A549 (cell line): ENCODE data around the gene SRCIN1.

Experiments used
- FOSL2 ChIP-seq, 2 experiments: fragments of 450-650 bp in 1 of 2; fragments of >200 bp in 1 of 2; sonication (Bioruptor Twin) in 1 of 2; formaldehyde crosslinking; IDR thresholded peaks; 2 replicates each; pipeline versions ENCODE4 v1.5.0 to v1.6.1; 2016 to 2020; ENCODE audit warnings: mild to moderate bottlenecking in 1 of 2, moderate library complexity in 1 of 2
- KDM1A ChIP-seq: fragments of 200-600 bp; sonication (generic); IDR thresholded peaks from 2 replicates; pipeline ENCODE4 v1.6.1; 2016; ENCODE audit warnings: low read depth, mild to moderate bottlenecking
- MAFK ChIP-seq: fragments of 450-650 bp; IDR thresholded peaks from 2 replicates; pipeline ENCODE4 v1.6.1; 2014; ENCODE audit not compliant: partially characterized antibody
- MYC ChIP-seq: IDR thresholded peaks from 2 replicates; pipeline ENCODE4 v1.6.1; 2012; ENCODE audit warnings: mild to moderate bottlenecking, inconsistent platforms, low read length, improper control_type of control experiment, borderline replicate concordance
- TP53 ChIP-seq: fragments of 250-450 bp; sonication (Bioruptor Pico); IDR thresholded peaks from 2 replicates; pipeline ENCODE4 v1.5.0; 2021; ENCODE audit warnings: mild to moderate bottlenecking, moderate library complexity
- TF ChIP-seq, protein P1 (sequence below): IDR thresholded peaks from 2 replicates; pipeline ENCODE4 v1.6.1; 2012; ENCODE audit warnings: low read depth, borderline replicate concordance
- TF ChIP-seq, protein P2 (sequence below): fragments of >200 bp; sonication (Bioruptor Twin); formaldehyde crosslinking; IDR thresholded peaks from 3 replicates; pipeline ENCODE4 v1.5.1; 2016

DNA sequence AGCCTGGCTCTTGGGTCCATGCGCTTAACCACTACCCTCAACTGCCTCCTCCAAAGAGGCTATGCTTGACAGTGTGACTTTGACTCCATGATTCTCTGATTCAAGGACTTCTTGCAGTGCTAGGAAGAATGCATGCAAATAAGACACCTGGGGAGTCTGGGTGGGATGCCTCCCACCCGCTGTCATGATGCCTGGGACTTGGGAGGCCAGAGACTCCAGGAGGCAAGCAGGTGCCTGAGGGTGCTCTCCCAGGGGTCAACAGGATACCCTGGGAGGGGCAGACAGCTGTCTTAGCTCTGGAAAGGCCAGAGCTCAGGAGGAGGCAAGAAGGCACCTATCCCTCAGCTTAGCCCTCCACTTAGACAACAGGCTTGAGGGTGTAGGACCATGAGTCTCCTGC is 38.4 kb downstream of the SRCIN1 start:
- TF ChIP-seq, protein P1, sequence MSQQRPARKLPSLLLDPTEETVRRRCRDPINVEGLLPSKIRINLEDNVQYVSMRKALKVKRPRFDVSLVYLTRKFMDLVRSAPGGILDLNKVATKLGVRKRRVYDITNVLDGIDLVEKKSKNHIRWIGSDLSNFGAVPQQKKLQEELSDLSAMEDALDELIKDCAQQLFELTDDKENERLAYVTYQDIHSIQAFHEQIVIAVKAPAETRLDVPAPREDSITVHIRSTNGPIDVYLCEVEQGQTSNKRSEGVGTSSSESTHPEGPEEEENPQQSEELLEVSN: no peak
- TF ChIP-seq TP53 (CRISPR knock-in tag) (no peak), MAFK (no peak), FOSL2 (IDR thresholded peaks at IDR 0.05) (no peak), FOSL2 (CRISPR knock-in tag; IDR thresholded peaks at IDR 0.05) (no peak), KDM1A (no peak), MYC (no peak)
- TF ChIP-seq, protein P2, sequence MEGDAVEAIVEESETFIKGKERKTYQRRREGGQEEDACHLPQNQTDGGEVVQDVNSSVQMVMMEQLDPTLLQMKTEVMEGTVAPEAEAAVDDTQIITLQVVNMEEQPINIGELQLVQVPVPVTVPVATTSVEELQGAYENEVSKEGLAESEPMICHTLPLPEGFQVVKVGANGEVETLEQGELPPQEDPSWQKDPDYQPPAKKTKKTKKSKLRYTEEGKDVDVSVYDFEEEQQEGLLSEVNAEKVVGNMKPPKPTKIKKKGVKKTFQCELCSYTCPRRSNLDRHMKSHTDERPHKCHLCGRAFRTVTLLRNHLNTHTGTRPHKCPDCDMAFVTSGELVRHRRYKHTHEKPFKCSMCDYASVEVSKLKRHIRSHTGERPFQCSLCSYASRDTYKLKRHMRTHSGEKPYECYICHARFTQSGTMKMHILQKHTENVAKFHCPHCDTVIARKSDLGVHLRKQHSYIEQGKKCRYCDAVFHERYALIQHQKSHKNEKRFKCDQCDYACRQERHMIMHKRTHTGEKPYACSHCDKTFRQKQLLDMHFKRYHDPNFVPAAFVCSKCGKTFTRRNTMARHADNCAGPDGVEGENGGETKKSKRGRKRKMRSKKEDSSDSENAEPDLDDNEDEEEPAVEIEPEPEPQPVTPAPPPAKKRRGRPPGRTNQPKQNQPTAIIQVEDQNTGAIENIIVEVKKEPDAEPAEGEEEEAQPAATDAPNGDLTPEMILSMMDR: no peak
